ENCODE data around the gene EYS.
"Not testable (repeated sequence)": the region's sequence is repeated elsewhere in the genome, so short reads cannot be mapped to it uniquely, and the experiment has no call there.

EYS gene

DNA sequence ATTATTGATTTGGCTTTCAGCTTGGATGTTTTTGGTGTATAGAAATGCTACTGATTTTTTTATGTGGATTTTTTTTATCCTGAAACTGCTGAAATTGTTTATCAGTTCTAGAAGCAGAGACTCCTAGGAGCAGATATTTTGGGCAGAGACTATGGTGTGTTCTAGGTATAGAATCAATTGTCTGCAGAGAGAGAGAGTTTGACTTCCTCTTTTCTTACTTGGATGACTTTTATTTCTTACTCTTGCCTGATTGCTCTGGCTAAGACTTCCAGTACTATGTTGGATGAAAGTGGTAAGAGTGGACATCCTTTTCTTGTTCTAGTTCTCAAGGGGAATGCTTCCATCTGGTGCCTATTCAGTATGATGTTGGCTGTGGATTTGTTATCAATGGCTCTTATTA is 1700.8 kb downstream of the EYS start:
- no peak for DNase-seq

GRCh38 chr6:64000818-64001491 is 1706.1 kb downstream of the EYS start:
- DNase-seq = no peak

GRCh38 chr6:63999613-64000012 is 1707.4 kb downstream of the EYS start:
- no peak for DNase-seq

GRCh38 chr6:63998991-63999390 is 1708.0 kb downstream of the EYS start:
- no peak for DNase-seq

GRCh38 chr6:63997734-63998133 is 1709.3 kb downstream of the EYS start:
- no peak for DNase-seq

DNA sequence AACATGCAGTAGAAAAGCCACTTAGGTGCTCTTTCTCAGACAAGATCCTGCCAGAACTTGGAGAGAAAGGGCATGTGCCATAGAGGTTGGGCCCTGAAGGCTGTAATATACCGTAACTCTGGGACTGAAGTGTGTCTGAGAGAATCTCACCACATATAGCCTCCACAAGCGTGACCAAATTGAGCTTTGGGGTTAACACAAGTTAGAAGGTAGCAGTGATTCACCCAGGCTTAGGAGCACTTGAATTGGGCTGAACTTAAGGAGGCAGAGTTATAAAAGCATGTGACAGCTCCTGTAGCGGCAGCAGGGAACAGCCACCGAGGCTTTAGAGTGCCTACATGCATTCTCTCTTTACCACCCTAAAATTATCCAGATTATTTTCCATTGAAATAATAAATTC is 1709.8 kb downstream of the EYS start:
- DNase-seq = no peak

DNA sequence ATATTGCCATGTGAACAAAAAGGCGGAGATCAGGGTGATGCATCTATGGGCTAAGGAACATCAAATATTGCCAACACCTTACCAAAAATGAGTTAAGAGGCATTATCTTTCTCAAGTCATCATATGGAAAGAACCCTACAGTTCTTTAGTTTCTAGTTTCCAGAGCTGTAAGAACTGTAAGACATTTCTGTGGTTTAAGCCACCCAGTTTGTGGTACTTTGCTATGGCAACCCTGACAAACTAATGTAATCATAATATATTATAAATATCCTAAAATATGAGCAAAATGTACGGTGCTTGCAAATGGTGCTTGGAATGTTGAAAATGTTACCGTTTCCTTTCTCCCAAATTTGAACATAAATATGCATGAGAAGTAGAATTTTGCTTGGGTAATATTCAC is 1721.8 kb downstream of the EYS start:
- DNase-seq = no peak

DNA sequence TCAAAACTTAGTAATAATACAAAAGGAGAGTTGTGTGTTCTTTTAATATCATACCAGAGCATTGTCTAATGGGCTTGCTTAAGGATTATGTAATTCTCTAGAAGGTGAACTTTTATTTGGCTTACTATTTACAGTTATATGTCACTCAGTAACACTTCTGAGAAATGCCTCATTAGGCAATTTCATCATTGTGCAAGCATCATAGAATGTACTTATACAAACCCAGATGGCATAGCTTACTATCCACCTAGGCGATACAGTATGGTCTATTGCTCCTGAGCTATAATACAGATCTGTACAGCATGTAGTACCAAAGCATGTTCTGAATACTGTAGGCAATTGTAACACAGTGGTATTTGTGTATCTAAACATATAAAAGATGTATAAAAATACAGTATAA is 1731.3 kb downstream of the EYS start:
- DNase-seq = peak; percentile 22 to 46

- no peak for DNase-seq
Measured at GRCh38 chr6:63968650-63969049, 1738.4 kb downstream of the EYS start.

DNA sequence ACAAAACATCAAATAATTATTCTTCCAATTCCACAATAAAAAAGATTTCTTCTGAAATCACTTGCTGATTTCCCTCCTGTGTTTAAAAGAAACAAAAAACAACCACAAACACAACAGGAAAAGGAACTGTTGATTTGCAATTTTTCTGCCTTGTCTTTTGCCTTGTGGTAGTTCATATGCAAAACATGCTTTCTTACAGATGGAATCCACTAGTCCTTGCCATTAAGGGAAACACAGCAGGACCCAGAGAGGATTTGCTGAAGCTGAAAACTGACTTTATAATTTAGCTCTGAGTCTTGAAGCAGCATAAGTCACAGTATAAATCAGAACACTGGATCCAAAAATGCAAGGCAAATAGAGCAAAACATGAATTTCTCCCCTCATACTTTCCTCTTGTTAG is 1742.7 kb downstream of the EYS start:
- no peak for DNase-seq

DNA sequence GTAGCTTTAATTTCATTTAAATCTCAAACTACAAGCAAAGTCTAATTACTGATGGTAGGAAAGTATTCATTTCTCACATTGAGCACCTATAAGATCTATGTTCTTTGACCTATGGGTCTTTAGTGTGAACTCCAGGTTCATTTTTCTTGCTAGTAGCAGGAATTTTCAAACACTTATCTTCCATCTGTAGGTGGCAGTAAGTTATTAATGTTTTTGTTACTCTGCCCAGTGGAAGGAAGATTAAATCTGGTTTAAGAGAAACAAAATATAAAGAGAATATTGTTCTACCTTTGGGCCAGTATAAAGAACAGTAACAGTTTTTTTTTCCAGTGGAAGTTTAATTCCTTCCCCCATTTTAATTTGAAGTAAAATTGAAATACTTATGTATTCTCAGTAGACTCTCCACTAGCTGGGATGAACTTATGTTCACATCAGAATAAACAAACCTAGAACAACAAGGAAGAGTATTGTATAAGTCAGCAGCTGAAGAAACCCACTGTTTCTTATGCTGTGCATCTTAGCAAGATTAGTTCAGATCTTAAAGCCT is 1743.2 kb downstream of the EYS start:
- no peak for DNase-seq

DNA sequence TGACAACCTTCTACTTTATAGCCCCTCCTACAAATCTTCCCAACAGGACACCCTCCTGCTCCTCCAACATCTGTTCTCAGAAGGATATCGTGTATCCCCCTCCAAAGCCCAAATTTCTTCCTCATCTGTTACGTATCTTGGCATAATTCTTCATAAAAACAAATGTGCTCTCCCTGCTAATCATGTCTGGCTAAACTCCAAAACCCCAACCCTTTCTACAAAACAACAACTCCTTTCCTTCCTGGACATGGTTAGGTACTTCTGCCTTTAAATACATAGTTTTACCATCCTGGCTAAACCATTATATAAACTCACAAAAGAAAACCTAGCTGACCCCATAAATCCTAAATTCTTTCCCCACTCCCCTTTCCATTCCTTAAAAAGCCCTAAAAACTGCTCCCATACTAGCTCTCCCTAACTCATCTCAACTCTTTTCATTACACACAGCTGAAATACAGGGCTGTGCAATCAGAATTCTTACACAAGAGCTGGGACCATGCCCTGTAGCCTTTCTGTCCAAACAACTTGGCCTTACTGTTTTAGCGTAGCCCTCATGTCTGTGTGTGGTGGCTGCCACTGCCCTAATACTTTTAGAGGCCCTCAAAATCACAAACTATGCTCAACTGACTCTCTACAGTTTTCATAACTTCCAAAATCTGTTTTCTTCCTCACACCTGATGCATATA is 1753.5 kb downstream of the EYS start:
- DNase-seq = not testable (repeated sequence)

DNA sequence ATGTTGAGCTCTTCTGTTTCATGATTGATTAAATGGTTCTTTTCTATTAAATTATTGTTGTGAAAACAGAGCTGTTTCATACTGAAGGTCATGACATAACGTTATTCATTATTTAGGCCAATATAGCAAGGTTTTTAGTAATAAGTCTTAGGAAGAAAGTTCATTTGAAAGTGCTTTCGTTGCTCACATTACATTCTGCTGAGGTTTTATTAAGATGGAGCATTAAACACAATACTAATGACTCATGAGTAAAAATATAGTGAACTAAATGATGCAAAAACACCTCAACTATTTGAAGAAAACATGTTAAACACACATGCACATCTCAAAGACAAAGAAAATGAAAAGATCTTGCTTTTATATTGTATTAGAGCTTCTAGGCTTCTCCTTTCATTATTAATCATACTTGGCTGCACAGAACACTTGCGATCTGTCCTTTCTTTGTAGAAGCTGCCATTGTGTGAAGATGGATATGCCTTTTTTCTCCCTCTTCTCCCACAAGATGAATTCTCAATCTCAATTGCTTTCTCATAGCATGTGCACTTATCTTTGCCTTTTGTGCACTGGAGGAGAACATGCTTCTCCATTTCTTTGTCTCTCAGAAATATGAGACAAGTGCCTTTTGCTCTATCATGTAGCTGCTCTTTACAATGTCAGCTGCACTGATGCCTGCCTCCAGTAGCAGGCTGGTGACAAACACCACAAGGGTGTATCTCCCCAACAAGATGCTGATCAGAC is 1759.1 kb downstream of the EYS start:
- DNase-seq = no peak

DNA sequence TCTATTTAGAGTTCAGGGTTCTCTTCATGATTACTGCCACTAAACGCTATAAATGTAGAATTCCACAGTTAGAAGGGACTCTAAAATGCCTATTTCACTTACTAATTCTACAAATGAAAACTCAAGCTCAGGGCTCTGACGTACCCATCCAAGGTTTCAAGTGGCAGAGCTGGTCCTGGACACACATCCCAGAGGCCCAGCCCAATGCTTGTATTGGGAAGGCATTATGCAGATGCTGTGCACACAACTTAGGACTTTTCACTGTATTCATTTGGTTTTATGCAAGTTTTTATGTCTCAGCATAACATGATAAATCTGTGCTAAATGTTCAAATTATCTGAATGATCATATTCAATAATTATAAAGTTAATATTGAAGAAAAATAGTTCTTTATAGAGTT is 1761.0 kb downstream of the EYS start:
- DNase-seq = no peak

GRCh38 chr6:63943826-63944225 is 1763.2 kb downstream of the EYS start:
- no peak for DNase-seq

- peak in 1 of 2 experiments; percentile 39 for DNase-seq
Measured at GRCh38 chr6:63941747-63942470, 1765.1 kb downstream of the EYS start.

- DNase-seq = no peak
Measured at GRCh38 chr6:63940056-63940455, 1767.0 kb downstream of the EYS start.

- DNase-seq = no peak
Measured at GRCh38 chr6:63936399-63936798, 1770.6 kb downstream of the EYS start.

- DNase-seq = no peak
Measured at GRCh38 chr6:63935732-63936131, 1771.3 kb downstream of the EYS start.

GRCh38 chr6:63933948-63934347 is 1773.1 kb downstream of the EYS start:
- DNase-seq = not testable (repeated sequence)

GRCh38 chr6:63930848-63931247 is 1776.2 kb downstream of the EYS start:
- DNase-seq = no peak

GRCh38 chr6:63929111-63929510 is 1777.9 kb downstream of the EYS start:
- DNase-seq = no peak

- no peak for DNase-seq
Measured at GRCh38 chr6:63928613-63929012, 1778.4 kb downstream of the EYS start.
